CD4-positive, alpha-beta T cell treated with Interleukin-15 for 4 hours (primary cell): Measurements from ENCODE around the gene PLCD1.

ENCODE experiments used
- DNase-seq: peaks from one replicate; pipeline ENCODE4 v3.0.0-alpha.2; 2020; ENCODE audit warnings: low spot score

Gene PLCD1

DNA sequence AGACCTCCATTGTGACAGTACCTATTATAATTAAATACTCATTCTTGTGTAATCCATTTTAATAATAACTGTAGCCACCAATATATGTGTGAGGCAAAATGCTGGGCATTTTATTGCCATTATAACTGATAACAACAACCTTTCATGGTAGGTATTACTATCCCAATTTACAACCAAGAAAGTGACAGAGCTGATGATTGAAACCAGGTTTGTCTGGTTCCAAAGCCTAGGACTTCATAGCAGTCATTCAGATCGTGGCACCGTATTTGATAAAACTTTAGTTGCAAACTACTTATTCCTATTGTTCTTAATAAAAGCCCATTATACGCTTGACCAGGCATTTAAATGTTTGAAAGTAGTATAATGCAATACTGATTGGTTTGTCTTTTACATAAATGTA, 65.3 kb downstream of the PLCD1 start:
- no peak for DNase-seq

DNA sequence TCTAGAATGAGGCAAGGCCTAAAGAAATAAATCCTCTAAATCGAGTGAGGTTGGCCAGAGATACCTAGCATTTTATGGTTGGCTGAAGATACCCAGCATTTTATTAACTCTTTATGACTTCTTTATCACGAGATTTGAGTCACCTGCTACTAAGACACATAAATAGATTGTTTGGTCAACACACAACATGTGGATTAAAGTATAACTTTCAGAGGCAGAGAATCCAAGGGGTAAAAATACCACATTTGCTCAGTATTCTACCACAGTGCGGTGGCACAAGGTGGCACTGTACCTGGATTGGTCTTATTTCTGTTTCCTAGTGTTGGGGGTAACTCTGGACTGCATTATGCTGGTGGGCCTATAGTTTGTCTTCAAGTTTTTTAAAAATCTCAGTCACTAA, 65.8 kb downstream of the PLCD1 start:
- no peak for DNase-seq

DNA sequence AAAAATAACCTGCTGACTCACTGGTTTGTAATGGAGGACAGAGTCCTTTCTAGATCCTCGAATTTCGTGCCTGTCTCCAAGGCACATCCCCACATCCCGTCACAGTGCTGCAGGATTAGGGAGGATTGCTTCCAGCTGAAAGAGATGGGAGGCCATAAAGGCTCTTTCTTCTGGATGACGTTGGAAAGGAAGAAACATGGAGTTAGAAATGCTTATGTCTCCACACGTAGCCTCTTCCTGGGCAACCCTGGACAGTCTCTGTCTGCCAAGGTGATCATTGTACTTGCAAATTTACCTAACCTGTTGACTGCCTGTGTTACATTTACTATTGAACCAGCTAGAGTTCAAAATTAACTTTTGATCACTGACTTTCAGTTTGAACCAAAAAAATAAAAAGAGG, 66.4 kb downstream of the PLCD1 start:
- no peak for DNase-seq

DNA sequence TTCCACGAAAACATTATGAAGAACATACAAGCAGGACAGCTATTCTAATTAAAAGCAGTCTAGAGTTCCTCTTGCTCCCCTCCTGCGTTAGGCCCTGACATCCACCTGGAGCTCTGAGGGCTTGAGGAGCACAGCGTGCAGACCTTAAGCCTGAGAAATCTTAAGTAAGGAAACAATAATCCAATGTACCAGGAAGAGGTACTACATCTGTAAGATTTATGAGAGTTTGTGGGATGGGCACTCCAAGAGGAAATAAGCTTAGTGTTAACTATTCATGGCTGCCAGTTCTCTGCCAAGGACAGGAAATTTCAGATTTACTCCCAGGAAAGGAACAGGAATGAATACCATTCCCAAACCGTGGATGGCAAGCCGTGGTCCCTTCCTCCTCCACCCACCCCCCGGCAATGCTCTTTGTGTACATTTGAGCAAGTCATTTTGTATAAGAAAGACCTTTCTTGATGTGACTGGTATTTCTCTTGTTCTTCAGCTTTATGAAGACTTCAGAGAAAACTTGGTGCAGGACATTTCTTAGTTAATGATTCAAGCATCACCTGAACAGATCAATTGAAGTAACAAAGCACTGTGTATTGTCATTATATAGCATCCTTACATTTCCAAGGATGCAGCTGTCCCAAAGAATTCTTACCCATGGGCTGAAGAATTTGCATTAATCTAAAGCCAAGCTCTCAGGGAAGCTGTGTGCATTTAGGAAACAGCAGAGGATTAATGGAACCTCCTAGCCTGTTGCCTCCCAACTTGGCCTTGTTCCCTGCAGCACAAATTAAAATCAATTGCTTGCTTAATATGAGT, 67.6 kb downstream of the PLCD1 start:
- DNase-seq: no peak

DNA sequence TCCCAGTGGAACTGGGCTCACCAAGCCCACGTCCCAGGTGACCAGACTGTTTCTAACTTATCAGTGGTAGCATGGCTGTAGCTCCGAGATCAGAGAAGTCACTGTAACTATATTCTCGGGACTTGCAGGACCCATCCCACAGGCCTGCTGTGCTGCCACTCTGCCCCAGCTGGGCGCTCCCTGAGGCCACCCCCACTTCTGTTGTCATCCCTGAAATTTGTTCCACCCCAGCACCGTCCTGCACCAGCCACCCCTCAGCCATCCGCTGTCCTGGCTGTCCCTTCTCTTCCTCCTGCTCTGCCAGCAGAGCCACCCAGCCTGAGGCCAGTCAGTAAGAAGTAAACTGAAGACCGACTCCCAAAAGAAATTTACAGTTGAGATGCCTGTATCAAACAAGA, 71.9 kb downstream of the PLCD1 start:
- no peak for DNase-seq
